Stimulated activated CD8-positive, alpha-beta memory T cell treated with anti-CD3 and anti-CD28 coated beads, Interleukin-4, amount 100 ng/mL, for 24 hours (primary cell): Measurements from ENCODE around the gene TJP1.
"Not testable (repeated sequence)": the region's sequence is repeated elsewhere in the genome, so short reads cannot be mapped to it uniquely, and the experiment has no call there.

Experiments
- DNase-seq: peaks from one replicate; pipeline ENCODE4 v3.0.0-alpha.2; 2020; ENCODE audit warnings: low read depth

The TJP1 gene

DNA sequence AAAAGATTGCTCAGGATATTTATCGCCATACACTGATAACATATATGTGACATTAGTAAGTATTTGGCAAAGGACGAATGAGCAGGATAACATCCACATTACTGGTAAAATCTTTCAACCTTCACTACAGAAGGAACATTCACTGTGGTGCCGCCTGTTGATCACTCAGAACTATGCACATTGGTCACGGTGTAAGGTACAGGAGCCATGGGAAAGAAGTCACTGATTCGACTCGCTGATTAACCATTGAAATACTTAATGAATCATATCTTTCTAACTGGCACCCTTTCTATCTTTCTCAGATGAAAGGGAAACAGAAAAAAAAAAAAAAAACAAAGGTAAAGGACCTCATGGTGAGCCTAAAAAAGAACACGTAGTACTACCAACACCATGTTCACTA is 68.8 kb downstream of the TJP1 start:
- no peak for DNase-seq

- no peak for DNase-seq
These were observed 71.5 kb downstream of the TJP1 start for GRCh38 chr15:29750754-29751153.

DNA sequence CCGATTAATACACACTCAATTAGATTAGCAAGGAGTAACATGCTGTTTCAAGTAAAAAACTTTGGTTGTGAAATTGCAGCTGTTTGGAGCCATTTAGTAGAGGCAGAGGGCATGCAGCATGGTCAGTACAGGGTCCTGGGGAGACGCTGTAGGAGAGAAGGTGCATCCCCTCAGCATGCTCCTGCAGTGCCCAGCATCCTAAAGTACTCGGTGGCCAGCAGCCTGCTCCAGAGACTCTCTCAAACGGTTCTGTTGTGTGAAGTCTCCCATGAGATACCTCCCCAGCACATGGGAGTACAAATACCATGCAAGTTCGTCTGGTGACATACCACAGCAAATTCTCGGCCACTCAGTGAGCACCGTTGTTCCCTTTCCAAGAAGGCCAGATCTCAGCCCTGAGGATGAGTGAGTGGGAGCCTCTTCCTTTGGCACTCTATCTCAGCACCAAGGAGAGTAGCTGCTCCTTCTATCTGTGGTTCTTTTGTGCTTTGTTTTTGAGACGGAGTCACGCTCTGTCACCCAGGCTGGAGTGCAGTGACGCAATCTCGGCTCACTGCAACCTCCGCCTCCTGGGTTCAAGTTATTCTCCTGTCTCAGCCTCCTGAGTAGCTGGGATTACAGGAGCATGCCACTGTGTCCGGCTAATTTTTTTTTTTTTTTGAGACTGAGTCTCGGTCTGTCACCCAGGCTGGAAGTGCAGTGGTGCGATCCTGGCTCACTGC is 72.7 kb downstream of the TJP1 start:
- DNase-seq, result no peak

GRCh38 chr15:29747837-29748417 is 74.3 kb downstream of the TJP1 start:
- no peak for DNase-seq

DNA sequence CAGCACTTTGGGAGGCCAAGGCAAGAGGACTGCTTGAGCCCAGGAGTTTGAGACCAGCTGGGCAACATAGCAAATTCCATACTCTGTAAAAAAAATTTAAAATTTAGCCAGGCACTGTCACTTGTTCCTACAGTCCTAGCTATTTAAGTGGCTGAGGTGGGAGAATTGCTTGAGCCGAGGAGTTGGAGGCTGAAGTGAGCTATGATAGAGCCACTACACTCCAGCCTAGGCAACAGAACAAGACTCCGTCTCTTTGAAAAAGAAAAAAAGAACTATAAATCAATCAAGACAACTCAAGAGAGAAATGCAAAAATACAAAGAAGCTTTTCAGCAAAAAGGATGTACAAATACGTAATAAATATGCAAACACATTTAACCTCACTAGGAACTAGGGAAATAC is 78.8 kb downstream of the TJP1 start:
- DNase-seq, result no peak

- no peak for DNase-seq
These were observed 81.5 kb downstream of the TJP1 start for GRCh38 chr15:29740692-29741311.

DNA sequence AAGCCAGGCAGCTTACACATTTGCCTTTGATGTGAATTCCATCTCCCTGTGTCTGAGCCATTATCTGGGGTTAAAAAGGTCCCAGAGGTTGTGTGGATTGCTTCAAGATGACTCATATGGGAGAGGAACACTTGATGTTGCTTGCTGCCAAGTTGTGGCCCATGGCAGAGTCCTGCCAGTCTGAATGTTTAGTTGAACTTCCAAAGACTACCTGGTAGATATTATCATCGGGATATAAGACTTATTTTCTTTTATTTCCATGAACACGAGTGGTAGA is 85.6 kb downstream of the TJP1 start:
- no peak for DNase-seq

- no peak for DNase-seq
These were observed 86.1 kb downstream of the TJP1 start for GRCh38 chr15:29736012-29736743.

DNA sequence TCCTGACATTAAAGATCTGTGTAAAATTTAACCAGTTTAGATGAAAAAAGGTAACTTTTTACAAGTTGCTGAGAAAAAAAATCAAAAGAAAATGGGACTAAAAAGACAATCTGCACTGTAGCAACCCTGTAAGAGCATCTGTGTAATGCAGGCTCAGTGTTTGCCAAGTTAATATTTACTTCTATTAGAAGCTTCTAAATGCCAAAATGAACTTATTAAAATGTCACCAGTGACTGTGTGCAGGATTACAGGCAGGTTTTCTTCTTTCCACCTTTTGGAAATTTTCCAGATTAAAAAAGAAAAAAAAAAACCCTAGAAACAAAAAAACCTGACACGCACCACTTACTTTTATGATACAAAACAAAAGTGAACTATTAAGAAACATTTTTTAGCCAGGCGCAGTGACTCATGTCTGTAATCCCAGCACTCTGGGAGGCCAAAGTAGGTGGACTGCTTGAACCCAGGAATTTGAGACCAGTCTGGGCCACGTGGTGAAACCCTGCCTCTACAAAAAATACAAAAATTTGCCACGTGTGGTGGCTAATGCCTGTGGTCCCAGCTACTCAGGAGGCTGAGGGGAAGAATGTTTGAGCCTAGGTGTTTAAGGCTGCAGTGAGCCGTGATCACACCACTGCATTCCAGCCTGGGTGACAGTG is 87.2 kb downstream of the TJP1 start:
- DNase-seq, result no peak

DNA sequence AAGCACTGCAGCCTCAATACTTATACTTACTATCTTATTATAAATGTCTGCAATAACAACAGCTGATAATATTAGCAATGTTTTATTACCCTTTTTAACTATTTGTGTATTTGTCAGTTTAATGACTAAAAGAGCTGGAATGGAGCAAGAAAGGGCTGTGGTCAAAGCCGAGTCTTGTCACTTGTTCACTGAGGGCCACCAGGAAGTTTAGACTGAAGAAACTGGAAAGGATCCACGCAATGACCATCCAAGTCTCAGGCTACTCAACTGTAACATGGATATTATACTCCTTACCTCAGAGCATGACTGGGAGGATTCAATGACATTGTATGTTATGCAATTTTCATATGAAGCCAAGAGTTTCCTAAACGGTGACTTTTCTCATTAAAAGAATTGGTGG is 90.4 kb downstream of the TJP1 start:
- DNase-seq, result no peak

- not testable (repeated sequence) for DNase-seq
These were observed 91.8 kb downstream of the TJP1 start for GRCh38 chr15:29730471-29730870.

- DNase-seq, result no peak
These were observed 93.8 kb downstream of the TJP1 start for GRCh38 chr15:29728418-29728817.

DNA sequence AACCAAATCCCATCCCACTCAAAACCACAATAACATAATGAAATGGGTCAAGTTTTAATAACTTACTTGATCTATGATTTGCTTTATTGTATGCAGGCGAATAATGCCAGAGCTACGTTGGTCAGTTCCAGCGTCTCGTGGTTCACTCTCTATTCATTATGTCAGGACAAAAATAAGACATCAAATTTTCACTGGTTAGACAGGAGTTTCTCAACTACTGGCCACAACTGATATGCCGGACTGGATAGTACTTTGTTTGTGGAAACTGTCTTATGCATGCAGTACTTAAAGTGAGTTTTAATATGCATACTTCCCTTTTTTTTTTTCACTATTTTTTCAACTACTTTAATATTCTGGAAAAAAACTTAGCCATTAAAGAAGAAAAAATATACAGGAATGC is 94.4 kb downstream of the TJP1 start:
- no peak for DNase-seq

- no peak for DNase-seq
These were observed 95.7 kb downstream of the TJP1 start for GRCh38 chr15:29726553-29726952.

DNA sequence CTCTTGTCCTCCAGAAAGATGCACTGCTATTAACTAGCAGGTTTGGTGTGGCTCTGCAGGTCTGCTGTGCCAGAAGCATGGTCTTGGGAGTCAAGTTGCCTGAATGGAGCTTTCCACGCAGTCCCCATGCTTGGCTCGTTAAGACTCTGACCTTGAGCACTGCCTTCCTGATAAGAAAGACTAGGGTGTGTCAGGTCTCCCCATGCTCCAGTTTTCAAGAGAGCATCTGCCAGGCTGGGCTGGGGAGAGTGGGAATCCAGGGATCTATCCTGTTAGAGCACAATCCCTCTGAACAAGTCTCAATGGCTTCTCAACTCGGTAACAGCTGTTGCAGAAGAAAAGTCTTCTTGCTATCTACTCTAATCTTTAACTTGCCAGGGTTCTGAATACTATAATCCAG is 98.2 kb downstream of the TJP1 start:
- DNase-seq, result no peak

GRCh38 chr15:29713784-29714183 is 108.5 kb downstream of the TJP1 start:
- no peak for DNase-seq

DNA sequence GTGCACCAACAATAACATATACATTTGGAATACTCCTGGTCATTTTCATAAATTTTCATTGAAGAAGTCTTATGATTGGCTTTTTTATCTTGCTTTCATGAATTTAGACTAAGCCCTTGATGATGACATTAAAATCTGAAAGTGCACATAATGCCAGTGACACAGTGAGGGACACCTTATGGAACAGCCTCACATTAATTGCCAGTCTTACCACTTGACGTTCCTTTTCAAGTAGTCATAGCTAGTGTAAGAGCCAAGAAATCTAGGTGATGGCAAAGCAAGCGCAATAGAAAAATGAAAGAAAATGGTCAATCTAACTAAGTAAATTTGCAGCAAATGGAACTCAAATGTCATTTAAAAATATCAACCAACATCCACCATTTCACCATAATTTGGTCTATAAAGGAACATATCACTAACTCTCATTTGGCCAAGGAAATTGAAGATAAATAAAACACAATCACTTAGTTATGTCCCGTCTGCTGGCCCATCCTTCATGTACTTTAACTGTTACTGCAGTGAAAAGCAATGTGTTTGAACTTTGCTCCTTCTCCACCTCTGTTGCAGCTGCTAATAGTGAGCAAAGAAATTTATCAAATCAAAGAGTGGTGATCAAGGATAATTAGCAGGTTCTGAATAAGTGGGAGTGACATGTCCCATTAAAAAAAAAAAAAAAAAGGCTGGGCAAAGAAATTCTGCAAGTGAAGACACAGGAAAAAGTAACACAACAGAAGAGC is 110.0 kb downstream of the TJP1 start:
- no peak for DNase-seq

GRCh38 chr15:29711531-29711930 is 110.7 kb downstream of the TJP1 start:
- DNase-seq, result no peak

- DNase-seq, result no peak
These were observed 113.7 kb downstream of the TJP1 start for GRCh38 chr15:29708519-29708918.

GRCh38 chr15:29704950-29705597 is 117.2 kb downstream of the TJP1 start:
- no peak for DNase-seq

DNA sequence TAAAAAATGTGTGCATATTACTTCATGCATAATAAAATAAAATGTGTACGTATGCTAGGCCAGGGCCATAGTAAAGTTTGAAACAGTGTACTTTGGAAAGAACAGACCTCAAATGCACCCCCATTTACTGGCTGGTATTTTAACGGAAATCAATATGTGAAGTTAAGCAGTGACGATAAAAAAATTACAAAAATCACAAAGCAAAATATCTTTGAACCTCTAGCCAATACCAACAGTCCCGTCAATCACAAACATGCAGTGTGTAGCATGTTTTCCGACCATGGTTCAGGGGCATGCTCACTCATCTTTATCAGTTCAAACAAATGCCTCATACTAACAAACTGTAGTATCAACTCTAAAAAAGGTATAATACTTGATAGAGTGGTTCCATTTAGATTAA is 121.1 kb downstream of the TJP1 start:
- DNase-seq, result no peak

- no peak for DNase-seq
These were observed 122.0 kb downstream of the TJP1 start for GRCh38 chr15:29700296-29700695.
